Loucy (cell line): Measurements from ENCODE around the gene SAPCD2.
A peak's percentile ranks its signal among the peaks of the same experiment; 100 is the strongest.

Experiments used
- H2AFZ ChIP-seq: fragments of 200-600 bp; sonication (generic); 2 replicates; pipeline ENCODE4 v1.6.0; 2016; ENCODE audit warnings: antibody characterized with exemption, mild to moderate bottlenecking, low read length, moderate library complexity
- H3F3A ChIP-seq: fragments of 200-600 bp; 2 replicates; pipeline ENCODE4 v1.6.0; 2016; ENCODE audit warnings: antibody characterized with exemption, low read depth, mild to moderate bottlenecking
- H3K27me3 ChIP-seq: fragments of 200-600 bp; sonication (generic); 2 replicates; pipeline ENCODE4 v1.6.1; 2014; ENCODE audit warnings: low read length, mild to moderate bottlenecking; ENCODE audit not compliant: insufficient read depth, poor library complexity, severe bottlenecking
- H3K36me3 ChIP-seq: fragments of 200-600 bp; sonication (generic); 2 replicates; pipeline ENCODE4 v1.6.1; 2016; ENCODE audit warnings: low read length; ENCODE audit not compliant: insufficient read depth
- H3K4me1 ChIP-seq: fragments of 200-600 bp; sonication (generic); 2 replicates; pipeline ENCODE4 v1.5.1; 2014; ENCODE audit warnings: low read length, mild to moderate bottlenecking; ENCODE audit not compliant: insufficient read depth, poor library complexity, severe bottlenecking
- H3K4me2 ChIP-seq: fragments of 200-600 bp; sonication (generic); 2 replicates; pipeline ENCODE4 v1.6.0; 2014; ENCODE audit warnings: antibody characterized with exemption, low read length, low read depth, mild to moderate bottlenecking; ENCODE audit not compliant: poor library complexity, severe bottlenecking
- H3K4me3 ChIP-seq: fragments of 200-600 bp; sonication (generic); 2 replicates; pipeline ENCODE4 v1.5.1; 2014; ENCODE audit warnings: low read length, mild to moderate bottlenecking, mixed read lengths; ENCODE audit not compliant: poor library complexity, severe bottlenecking
- H3K79me2 ChIP-seq: fragments of 200-600 bp; sonication (generic); 2 replicates; pipeline ENCODE4 v1.6.1; 2014; ENCODE audit warnings: low read length; ENCODE audit not compliant: insufficient read depth
- H3K9ac ChIP-seq: fragments of 200-600 bp; sonication (generic); 2 replicates; pipeline ENCODE4 v1.6.0; 2014; ENCODE audit warnings: mild to moderate bottlenecking, low read depth, low read length, moderate library complexity; ENCODE audit not compliant: poor library complexity, severe bottlenecking
- H3K9me2 ChIP-seq: fragments of 200-600 bp; sonication (generic); replicated peaks from 2 replicates; pipeline ENCODE4 v1.6.1; 2016; ENCODE audit warnings: low read depth, low read length, mixed read lengths
- H3K9me3 ChIP-seq: fragments of 200-600 bp; sonication (generic); 2 replicates; pipeline ENCODE4 v1.6.1; 2014; ENCODE audit warnings: mild to moderate bottlenecking, antibody characterized with exemption, low read length, low read depth; ENCODE audit not compliant: insufficient read depth
- H4K20me1 ChIP-seq: fragments of 200-600 bp; sonication (generic); 2 replicates; pipeline ENCODE4 v1.6.0; 2014; ENCODE audit warnings: antibody characterized with exemption, low read length, mild to moderate bottlenecking; ENCODE audit not compliant: insufficient read depth, poor library complexity, severe bottlenecking
- EZH2phosphoT487 ChIP-seq: fragments of 200-600 bp; IDR thresholded peaks from 2 replicates; pipeline ENCODE4 v1.6.1; 2018; ENCODE audit warnings: antibody characterized with exemption, mild to moderate bottlenecking, moderate library complexity, borderline replicate concordance
- TF ChIP-seq, protein P1 (sequence below): fragments of 200-600 bp; sonication (generic); conservative IDR thresholded peaks from 2 replicates; pipeline ENCODE4 v1.5.1; 2014; ENCODE audit warnings: mild to moderate bottlenecking, antibody characterized with exemption, low read length

SAPCD2 gene

DNA sequence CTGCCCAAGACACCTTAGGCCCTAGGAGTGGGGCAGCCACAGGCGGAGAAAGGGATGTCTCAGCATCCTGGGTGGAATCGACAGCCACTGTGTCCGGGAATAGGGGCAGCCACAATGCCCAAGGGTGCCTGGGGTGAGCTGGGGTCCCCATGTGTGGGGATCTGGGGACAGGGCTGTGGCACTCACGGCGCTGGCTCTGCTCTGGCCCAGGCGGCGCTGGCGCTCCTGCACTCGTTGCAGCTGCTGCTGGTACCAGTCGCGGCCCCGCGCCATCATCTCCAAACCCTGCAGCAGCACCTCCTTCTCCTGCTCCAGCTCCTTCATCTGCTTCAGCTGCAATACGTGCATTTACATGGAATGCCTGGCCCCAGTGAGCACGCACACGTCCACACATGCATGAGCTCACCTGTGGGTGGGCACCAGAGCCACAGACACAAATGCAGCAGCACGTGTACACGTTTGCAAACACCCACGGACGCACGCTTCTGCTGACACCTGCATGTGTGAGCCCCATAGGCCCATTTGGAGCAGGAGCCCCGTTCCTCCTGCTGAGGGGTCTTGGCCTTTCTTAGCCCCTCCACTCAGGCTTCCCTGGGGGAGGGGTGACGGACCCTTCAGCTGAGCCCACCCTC lies 4.9 kb downstream of the SAPCD2 start:
- peaks cover 36% of the 10 kb centered on the region for H4K20me1 ChIP-seq
- no peak overlapping the region for H2AFZ ChIP-seq
- H3K9me2 ChIP-seq: no peaks in the 10 kb centered on the region
- H3K4me2 ChIP-seq: no peak overlapping the region
- no peak overlapping the region for H3K4me3 ChIP-seq
- no peak overlapping the region for H3K9ac ChIP-seq
- H3K27me3 ChIP-seq: no peaks in the 10 kb centered on the region
- peaks cover 14% of the 10 kb centered on the region for H3K4me1 ChIP-seq
- no peak for TF ChIP-seq EZH2phosphoT487
- TF ChIP-seq, protein P1, sequence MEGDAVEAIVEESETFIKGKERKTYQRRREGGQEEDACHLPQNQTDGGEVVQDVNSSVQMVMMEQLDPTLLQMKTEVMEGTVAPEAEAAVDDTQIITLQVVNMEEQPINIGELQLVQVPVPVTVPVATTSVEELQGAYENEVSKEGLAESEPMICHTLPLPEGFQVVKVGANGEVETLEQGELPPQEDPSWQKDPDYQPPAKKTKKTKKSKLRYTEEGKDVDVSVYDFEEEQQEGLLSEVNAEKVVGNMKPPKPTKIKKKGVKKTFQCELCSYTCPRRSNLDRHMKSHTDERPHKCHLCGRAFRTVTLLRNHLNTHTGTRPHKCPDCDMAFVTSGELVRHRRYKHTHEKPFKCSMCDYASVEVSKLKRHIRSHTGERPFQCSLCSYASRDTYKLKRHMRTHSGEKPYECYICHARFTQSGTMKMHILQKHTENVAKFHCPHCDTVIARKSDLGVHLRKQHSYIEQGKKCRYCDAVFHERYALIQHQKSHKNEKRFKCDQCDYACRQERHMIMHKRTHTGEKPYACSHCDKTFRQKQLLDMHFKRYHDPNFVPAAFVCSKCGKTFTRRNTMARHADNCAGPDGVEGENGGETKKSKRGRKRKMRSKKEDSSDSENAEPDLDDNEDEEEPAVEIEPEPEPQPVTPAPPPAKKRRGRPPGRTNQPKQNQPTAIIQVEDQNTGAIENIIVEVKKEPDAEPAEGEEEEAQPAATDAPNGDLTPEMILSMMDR: no peak
- H3K9me3 ChIP-seq: no peaks in the 10 kb centered on the region
- peaks cover 9% of the 10 kb centered on the region; the same call in 1 of the 2 replicates for H3K36me3 ChIP-seq
- peaks cover 3% of the 10 kb centered on the region; the same call in 1 of the 2 replicates for H3F3A ChIP-seq
- H3K79me2 ChIP-seq: peaks cover 49% of the 10 kb centered on the region

GRCh38 chr9:137064880-137065164 lies 5.5 kb downstream of the SAPCD2 start:
- Histone ChIP-seq H3K4me2 (no peak overlapping the region), H3K9me3 (no peaks in the 10 kb centered on the region), H3K36me3 (peaks cover 9% of the 10 kb centered on the region; the same call in 1 of the 2 replicates), H3K4me1 (peaks cover 14% of the 10 kb centered on the region), H4K20me1 (peaks cover 36% of the 10 kb centered on the region), H2AFZ (no peak overlapping the region), H3K9ac (no peak overlapping the region), H3K4me3 (no peak overlapping the region), H3K9me2 (no peaks in the 10 kb centered on the region), H3K27me3 (no peaks in the 10 kb centered on the region), H3F3A (peaks cover 3% of the 10 kb centered on the region; the same call in 1 of the 2 replicates), H3K79me2 (peaks cover 43% of the 10 kb centered on the region)
- no peak for TF ChIP-seq EZH2phosphoT487
- TF ChIP-seq, protein P1: no peak

GRCh38 chr9:137064027-137064879 lies 6.1 kb downstream of the SAPCD2 start:
- Histone ChIP-seq H3K9me2 (no peaks in the 10 kb centered on the region), H3K4me3 (no peak overlapping the region), H3K4me1 (peaks cover 14% of the 10 kb centered on the region), H3K36me3 (peaks cover 9% of the 10 kb centered on the region; the same call in 1 of the 2 replicates), H3K9ac (no peak overlapping the region), H2AFZ (no peak overlapping the region), H3K79me2 (peaks cover 37% of the 10 kb centered on the region), H3K27me3 (no peaks in the 10 kb centered on the region), H3F3A (peaks cover 3% of the 10 kb centered on the region; the same call in 1 of the 2 replicates), H4K20me1 (peaks cover 31% of the 10 kb centered on the region), H3K4me2 (no peak overlapping the region), H3K9me3 (no peaks in the 10 kb centered on the region)
- TF ChIP-seq, protein P1: peak; percentile 80
- TF ChIP-seq EZH2phosphoT487: no peak
